Stimulated activated CD4-positive, alpha-beta T cell treated with anti-CD3 and anti-CD28 coated beads, TNF-alpha, amount 100 ng/mL, for 4 hours (primary cell): ENCODE data around the gene LRFN4.

Experiments used
- DNase-seq, 3 experiments: peaks; one replicate each; pipeline ENCODE4 v3.0.0-alpha.2; 2020; ENCODE audit warnings: low read depth in 3 of 3

LRFN4 gene

DNA sequence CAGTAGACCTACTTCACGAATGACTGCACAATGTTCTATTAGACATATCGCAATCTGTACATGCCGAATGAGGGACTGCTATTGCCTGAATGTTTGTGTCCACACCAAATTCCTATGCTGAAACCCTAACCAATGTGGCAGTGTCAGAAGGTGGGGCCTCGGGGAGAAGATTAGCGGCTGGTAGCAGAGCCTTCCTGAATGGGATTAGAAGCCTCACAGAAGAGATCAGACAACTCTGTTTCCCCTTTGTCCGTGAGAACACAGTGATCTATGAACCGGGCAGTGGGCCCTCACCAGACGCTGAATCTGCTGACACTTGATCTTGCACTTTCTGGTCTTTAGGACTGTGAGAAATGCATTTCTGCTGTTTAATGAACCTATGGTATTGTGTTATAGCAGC is 33.1 kb downstream of the LRFN4 start:
- DNase-seq, result no peak

DNA sequence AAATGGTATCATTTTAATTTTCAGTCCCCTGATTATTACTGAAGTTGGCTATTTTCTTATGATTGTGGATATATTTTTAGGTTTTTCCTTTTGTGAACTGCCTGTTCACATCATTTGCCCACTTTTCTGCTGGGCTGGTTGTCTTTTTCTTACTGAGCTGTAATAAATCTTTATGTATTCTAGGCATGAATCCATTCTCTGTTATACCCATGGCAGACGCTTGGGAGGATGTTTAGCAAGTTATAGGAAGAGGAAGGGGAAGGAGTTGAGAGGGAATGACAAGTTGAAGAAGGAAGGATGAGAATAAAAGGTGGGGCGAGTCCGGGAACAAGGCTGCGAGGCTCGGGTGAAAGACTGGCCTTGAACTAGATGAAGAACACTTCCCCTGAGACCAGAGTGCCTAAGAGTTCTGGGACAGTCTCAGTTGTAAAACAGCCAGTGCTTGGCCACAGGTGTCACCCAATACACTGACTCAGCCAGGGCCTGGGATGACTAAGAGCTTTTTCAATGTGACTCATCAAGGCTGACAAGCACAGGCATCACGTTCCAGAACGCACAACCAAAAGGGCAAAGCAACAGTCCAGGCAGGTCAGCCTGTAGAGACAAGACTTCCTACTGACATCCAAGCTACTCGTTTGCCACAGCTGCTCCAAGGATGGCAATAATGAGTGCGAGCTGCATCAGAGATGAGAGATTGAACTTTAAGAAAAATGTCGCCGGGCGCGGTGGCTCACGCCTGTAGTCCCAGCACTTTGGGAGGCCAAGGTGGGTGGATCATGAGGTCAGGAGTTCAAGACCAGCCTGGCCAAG is 35.2 kb downstream of the LRFN4 start:
- no peak for DNase-seq

DNA sequence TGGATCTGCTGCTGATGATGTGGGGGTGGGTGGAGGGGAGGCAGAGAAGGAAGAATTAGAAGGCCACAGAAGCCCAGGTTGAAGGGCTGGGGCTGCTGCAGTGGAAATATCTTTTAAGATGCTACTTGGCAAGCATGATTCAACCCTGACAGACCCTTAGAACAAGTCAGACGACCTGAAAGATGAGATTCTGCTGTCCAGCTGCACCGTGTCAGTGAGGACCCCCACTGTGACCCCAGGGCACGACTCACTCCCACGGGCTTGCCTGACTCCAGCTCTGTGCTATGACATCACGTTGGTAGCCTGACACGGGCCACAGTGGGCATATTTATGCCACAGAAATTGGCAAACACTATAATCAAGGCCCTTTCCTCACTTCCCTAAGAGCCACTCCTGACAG is 36.0 kb downstream of the LRFN4 start:
- DNase-seq, result no peak

DNA sequence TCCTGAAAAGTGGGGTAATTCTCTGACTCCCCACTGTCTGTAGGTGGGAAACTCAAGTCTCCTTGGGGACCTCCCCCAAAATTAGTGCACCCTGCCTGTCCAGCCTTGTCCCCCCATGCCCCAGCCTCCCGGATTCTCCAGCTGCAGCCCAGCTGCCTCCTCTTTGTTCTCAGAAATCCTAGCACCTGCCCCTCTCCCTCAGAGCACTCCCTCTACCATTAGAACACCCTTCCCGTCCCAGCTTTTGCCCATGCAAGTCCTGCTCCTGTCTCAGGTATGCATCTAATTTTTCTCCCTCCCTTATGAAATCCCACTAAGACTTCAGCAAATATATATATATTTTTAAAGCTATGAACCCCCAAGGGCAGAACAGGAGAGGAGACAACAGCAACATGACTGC is 37.3 kb downstream of the LRFN4 start:
- no peak for DNase-seq

DNA sequence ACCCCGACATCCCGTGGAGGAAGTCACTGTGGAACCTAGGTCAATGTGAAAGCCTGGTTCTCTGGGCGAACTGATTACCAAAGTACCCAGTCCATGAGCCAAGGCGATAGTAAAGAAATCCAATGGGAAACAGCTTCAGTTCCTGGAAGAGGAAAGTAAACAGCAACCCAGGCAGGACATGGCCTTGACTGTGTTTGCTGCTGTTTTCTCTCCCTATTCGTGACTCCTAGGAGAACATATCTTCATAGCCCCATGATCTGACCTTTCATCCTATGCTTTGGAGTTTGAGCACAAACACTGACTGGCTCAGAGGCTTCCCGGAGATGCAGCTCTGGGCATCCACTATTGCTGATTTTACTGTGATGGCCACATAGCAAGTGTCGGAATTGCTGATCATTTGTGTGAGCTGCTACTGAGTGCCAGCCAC is 45.1 kb downstream of the LRFN4 start:
- DNase-seq, result no peak

DNA sequence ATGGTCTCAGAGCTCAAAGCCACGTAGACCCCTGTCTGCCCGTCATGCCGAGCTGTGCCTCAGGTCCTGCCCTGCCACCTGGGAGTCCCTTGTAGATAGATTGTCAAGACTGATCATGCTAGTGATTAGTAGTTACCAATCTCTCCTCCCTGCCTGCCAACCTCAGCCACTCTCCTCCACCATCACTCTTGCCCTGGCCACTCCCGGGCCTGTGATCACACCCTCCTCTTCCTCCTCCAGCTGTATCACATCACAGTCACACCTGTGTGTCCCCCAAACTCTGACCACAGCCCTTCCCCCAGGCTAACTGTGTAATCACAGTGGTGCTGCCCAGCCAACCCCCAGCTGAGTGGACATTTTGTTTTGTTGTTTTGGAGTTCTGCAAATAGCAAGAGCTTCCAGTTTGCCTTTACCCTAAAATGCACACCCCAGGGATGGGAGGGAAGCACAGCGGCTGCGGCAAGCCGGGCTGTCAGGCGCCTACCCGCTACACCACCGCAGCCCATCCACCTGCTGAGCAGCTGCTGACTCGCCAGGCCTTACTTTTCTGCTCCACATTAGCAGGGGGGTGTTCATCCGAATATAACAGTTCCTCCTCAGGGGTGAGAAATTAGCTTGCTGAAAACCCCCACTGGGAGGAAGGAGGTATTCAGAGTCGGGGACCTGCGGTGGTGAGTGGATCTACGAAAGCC is 45.8 kb downstream of the LRFN4 start:
- no peak for DNase-seq

DNA sequence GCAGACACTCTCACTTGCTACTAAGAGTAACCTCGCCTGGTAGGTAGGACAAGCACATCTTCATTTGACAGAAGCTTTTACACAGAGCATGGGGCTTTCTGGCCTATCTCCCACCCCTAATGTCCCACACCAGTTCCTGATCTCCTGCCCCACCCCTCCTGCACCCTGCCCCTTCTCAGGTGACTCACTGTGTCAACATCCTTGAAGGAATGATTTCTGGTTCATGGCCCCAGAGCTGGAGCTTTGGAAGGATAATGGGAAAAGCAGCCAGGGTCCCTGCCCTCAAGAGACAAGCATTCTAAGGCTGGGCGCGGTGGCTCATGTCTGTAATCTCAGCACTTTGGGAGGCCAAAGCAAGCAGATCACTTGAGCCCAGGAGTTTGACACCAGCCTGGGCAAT is 47.2 kb downstream of the LRFN4 start:
- no peak for DNase-seq

DNA sequence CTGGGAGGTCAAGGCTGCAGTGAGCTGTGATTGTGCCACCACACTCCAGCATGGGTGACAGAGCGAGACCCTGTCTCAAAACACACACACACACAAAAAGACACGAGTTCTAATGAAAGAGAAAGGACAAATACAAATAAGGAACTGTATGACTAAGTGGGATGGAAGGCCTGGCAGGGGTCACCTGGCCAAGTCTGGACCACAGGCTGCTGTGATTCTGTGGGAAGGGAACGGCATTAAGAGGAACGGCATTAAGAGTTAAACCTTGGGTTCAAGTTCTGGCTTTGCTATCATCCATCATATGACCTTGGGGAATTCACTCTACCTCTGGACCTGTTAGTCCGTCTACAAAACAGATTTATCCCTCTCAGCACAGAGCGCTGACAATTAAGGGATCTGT is 47.7 kb downstream of the LRFN4 start:
- DNase-seq, result no peak

DNA sequence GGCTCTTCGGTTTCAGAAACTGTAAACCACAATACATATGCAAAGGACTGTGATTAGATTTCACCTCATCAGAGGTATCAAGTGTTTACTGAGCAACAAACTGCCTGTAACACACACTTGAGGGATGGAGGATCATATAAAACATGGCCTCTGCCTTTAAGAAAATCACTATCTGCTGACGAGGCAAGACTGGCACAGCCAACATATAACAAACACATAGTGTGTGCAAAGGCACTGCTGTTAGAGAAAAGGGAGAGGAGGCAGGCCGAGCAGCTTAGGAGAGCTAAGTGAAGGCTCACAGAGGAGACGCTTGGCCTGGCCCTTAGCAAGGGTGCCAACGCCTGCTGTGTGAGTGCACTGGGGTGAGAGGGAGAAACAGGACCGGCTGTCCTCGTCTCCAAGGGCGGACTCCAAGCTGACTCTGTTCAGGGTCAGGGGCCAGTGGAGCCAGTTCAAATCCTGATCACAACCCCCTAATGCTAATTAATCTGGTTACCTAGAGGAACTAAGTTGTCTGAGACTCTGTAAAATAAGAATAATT is 48.2 kb downstream of the LRFN4 start:
- no peak for DNase-seq

DNA sequence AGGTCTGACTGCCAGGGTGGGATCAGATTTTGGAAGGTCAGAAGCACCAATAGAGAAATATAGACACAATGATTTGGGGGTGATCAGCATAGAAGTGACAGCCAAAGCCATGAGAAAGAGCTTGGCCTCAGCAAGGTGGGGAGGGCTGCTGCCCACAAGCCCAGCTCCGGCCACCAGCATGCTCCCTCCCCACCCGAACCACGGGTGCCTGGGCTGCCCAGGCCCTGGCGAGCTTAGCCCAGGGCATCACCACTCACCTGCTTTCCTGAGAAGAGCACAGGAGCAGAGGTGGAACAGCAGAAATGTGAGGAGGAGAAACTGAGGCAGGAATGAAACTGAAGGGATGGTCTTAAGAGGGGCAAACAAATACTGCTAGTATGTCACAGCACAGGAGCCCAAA is 48.8 kb downstream of the LRFN4 start:
- no peak for DNase-seq

DNA sequence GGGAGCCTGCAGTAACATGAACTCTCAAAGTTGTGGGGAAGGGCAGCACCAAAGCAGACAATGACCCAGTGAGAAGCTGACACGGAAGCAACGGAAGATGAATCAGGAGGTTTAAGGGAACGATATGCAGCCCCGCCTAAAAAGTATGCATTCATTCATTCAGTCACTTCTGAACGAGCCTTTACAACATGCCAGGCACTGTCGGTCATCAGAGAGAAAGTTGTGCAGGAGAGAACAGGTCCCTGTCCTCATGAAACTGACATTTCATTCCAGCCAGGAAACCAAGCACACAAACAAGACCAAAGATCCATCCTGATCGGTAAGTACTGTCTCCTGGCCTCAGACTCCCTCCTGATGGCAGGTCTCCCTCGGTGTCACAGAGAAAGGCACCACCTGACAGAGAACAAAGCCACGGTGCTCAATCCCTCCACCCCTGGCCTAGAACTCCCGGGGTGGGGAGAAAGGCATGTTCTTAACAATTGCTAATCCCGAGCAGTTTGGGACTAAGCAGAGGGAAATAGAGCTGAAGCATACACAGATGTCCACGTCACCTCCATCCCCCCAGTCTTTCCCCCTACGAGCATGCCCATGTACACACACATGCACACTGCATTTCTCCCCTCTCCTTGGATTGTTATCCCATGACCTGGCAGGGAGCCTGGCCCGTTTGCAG is 49.3 kb downstream of the LRFN4 start:
- no peak for DNase-seq

DNA sequence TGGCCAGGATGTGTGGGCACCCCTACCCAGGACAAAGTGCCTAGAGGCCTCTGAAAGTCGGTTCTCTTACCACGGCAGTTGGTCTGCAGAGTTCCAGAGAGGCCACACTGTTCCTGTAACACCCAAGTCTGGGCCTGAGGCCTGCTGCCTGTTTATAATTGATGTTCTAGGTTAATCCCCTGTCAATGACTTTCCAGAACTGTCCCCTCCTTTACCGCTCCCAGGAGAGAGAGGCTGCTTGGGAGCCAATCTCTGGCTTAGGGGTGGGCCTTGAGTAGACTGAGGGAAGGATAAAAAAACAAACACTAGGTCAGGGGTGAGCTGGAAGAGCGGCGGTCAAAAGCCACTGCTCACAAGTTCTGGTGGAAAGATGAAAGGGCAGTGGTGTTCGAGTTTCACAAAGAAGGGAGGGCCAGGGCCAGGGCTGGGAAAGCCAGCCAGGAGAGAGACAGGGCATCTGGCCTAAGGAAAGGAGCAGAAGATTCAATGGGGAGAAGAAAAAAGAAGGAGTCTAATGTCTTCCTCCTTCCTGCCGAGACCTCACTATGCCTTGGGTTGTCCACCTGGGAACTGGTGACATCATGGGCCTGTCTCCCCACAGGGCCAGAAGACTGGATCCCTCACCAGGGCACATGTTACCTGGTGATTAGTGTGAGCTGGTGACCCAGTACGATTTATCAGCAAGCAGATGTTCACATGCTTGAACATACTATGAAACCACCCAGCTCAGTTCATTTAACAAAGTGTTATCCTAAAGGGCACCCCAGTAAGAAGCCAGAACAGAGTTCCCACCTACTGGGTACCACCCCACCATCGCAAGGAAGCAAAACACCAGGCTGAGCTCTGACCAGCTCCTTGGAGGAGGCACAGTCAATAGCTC is 51.1 kb downstream of the LRFN4 start:
- DNase-seq, result no peak

DNA sequence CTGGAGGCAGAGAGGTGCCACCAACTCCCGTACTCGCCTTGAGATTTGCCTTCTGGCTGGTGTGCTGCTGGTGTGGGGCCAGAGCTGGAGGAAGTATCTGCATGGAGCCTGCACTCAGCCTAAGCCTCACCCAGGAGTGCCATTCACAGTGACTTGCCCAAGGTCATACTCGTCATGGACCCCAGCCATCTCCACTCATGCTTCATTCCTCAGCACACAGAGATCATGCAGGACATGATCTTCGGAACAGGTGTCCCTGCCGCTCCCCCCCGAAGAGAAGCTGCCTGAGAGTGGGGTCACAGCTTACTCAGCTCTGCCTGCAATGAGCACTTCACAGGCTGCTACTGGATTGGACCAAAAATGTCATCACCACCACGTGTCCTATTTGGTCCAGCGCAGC is 52.3 kb downstream of the LRFN4 start:
- DNase-seq, result no peak

DNA sequence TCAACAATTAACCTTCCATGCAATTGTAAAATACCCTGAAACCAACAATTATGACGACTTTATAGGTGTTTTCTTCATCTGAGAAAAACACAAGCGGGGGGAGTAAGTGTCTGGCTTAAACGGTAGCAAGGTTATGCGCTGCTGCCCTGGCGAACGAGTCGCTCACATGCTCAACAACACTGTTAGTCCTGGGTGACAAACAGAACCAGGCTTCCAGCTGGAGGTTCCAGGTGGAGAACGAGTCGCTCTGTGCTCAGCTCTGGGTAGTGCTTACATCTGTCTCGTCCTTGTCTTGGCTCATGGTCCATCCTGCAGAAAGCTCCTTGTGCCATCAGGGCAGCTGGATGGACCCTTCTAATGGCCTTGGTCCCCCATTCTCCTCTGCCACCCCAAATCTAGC is 53.2 kb downstream of the LRFN4 start:
- DNase-seq, result no peak
